ENCODE measurements around the gene IMMP2L. TPM values are rescaled to one million over a fixed set of nuclear protein-coding genes. Genes with fewer than 3 reads are reported as not detected.

Gene IMMP2L
- total RNA-seq, 4 donors from 2014 or later: 8.3 to 19.2 (median 17.8) TPM

- TF ChIP-seq POLR2A (IDR thresholded peaks at IDR 0.05) (no peak), CTCF (IDR thresholded peaks at IDR 0.05 in 4 of 5, conservative IDR thresholded peaks at IDR 0.05 in 1 of 5) (no peak)
- no peak for DNase-seq
- peak in 1 of 2 donors; percentile 36 for ATAC-seq
- in situ Hi-C loops (cut with MboI; ENCODE audit: low sequenced_read_pairs in 4 of 4) (no loop called here), intact Hi-C loops (cut with DNase I; ENCODE audit: low total_unique reads) (no loop called here)
- Histone ChIP-seq H3K9me3 (no peaks in the 10 kb centered on the region), H3K4me3 (no peak overlapping the region), H3K4me1 (peaks cover 22 to 25% of the 10 kb centered on the region in 2 donors), H3K36me3 (no peaks in the 10 kb centered on the region), H3K27me3 (no peaks in the 10 kb centered on the region), H3K27ac (peak overlapping the region in 3 of 4 donors; percentile 36 to 63 (median 50))
These were observed 29.7 kb downstream of the IMMP2L start for GRCh38 chr7:111532625-111533024.

GRCh38 chr7:111531993-111532392 lies 30.3 kb downstream of the IMMP2L start:
- Histone ChIP-seq H3K27ac (peak overlapping the region in 3 of 4 donors; percentile 36 to 63 (median 50)), H3K4me3 (no peak overlapping the region), H3K27me3 (no peaks in the 10 kb centered on the region), H3K36me3 (no peaks in the 10 kb centered on the region), H3K9me3 (no peaks in the 10 kb centered on the region), H3K4me1 (peaks cover 22 to 28% of the 10 kb centered on the region in 2 donors)
- in situ Hi-C loops (cut with MboI; ENCODE audit: low sequenced_read_pairs in 4 of 4): no loop called here
- ATAC-seq: peak; percentile 74 to 92
- intact Hi-C loops (cut with DNase I; ENCODE audit: low total_unique reads): no loop called here
- DNase-seq: no peak
- TF ChIP-seq CTCF (IDR thresholded peaks at IDR 0.05 in 4 of 5, conservative IDR thresholded peaks at IDR 0.05 in 1 of 5) (no peak), POLR2A (IDR thresholded peaks at IDR 0.05) (no peak)

- TF ChIP-seq POLR2A (IDR thresholded peaks at IDR 0.05) (no peak), CTCF (IDR thresholded peaks at IDR 0.05 in 4 of 5, conservative IDR thresholded peaks at IDR 0.05 in 1 of 5) (no peak)
- intact Hi-C loops (cut with DNase I; ENCODE audit: low total_unique reads) (no loop called here), in situ Hi-C loops (cut with MboI; ENCODE audit: low sequenced_read_pairs in 4 of 4) (no loop called here)
- Histone ChIP-seq H3K9me3 (no peaks in the 10 kb centered on the region), H3K36me3 (no peaks in the 10 kb centered on the region), H3K4me3 (no peak overlapping the region), H3K4me1 (peaks cover 22 to 28% of the 10 kb centered on the region in 2 donors), H3K27ac (no peak overlapping the region), H3K27me3 (no peaks in the 10 kb centered on the region)
- DNase-seq: no peak
- no peak for ATAC-seq
These were observed 32.0 kb downstream of the IMMP2L start for GRCh38 chr7:111530356-111530668.

- Histone ChIP-seq H3K9me3 (no peaks in the 10 kb centered on the region), H3K4me3 (no peak overlapping the region), H3K27ac (no peak overlapping the region), H3K36me3 (no peaks in the 10 kb centered on the region), H3K27me3 (no peaks in the 10 kb centered on the region), H3K4me1 (peaks cover 22 to 28% of the 10 kb centered on the region in 2 donors)
- TF ChIP-seq POLR2A (IDR thresholded peaks at IDR 0.05) (no peak), CTCF (IDR thresholded peaks at IDR 0.05 in 4 of 5, conservative IDR thresholded peaks at IDR 0.05 in 1 of 5) (no peak)
- ATAC-seq (no peak), DNase-seq (no peak)
- in situ Hi-C loops (cut with MboI; ENCODE audit: low sequenced_read_pairs in 4 of 4): no loop called here
- intact Hi-C loops (cut with DNase I; ENCODE audit: low total_unique reads): loop anchor here (5.0 kb wide), 1 partner anchor 33 kb away; the partner anchor contains the start of gene IMMP2L
These were observed 32.6 kb downstream of the IMMP2L start for GRCh38 chr7:111529507-111530355.

Measured in gastrocnemius medialis (tissue), 4 donors.